ENCODE data around the gene FAM43B.

Gene FAM43B

GRCh38 chr1:20551945-20552727, at the start of gene FAM43B (continued):
- TF ChIP-seq SP2 (tag by site-specific recombination; IDR thresholded peaks at IDR 0.05), result peak; percentile 64
- TF ChIP-seq ZSCAN23 (tag by site-specific recombination; IDR thresholded peaks at IDR 0.05), result no peak
- no peak for TF ChIP-seq ZBTB44 (tag by site-specific recombination; IDR thresholded peaks at IDR 0.05)
- TF ChIP-seq RBAK (tag by site-specific recombination; IDR thresholded peaks at IDR 0.05), result no peak
- no peak for TF ChIP-seq ZBTB21 (tag by site-specific recombination; IDR thresholded peaks at IDR 0.05)
- no peak for TF ChIP-seq ZNF514 (tag by site-specific recombination; IDR thresholded peaks at IDR 0.05)
- TF ChIP-seq ZNF121 (tag by site-specific recombination; IDR thresholded peaks at IDR 0.05), result no peak
- no peak for TF ChIP-seq ZNF670 (tag by site-specific recombination; IDR thresholded peaks at IDR 0.05; ENCODE audit: low read depth)
- peak; percentile 28 for TF ChIP-seq ZBTB26 (tag by site-specific recombination; optimal IDR thresholded peaks at IDR 0.05)
- TF ChIP-seq ZNF266 (tag by site-specific recombination; IDR thresholded peaks at IDR 0.05; ENCODE audit: low read depth), result no peak
- no peak for TF ChIP-seq ZNF138 (tag by site-specific recombination; IDR thresholded peaks at IDR 0.05; ENCODE audit: borderline replicate concordance)
- no peak for TF ChIP-seq ZNF488 (tag by site-specific recombination; IDR thresholded peaks at IDR 0.05)
- TF ChIP-seq ZNF660 (tag by site-specific recombination; IDR thresholded peaks at IDR 0.05), result no peak
- TF ChIP-seq ZSCAN30 (tag by site-specific recombination; IDR thresholded peaks at IDR 0.05), result no peak
- TF ChIP-seq ZNF549 (tag by site-specific recombination; IDR thresholded peaks at IDR 0.05), result no peak
- TF ChIP-seq SCRT1 (tag by site-specific recombination; IDR thresholded peaks at IDR 0.05; ENCODE audit: borderline replicate concordance), result no peak
- TF ChIP-seq PRDM1 (tag by site-specific recombination; IDR thresholded peaks at IDR 0.05), result 0 out of 2 replicates have a peak, but pooled peaks have one; percentile 47
- no peak for TF ChIP-seq ZNF157 (tag by site-specific recombination; IDR thresholded peaks at IDR 0.05)
- no peak for TF ChIP-seq ZNF202 (tag by site-specific recombination; IDR thresholded peaks at IDR 0.05; ENCODE audit: borderline replicate concordance)
- no peak for TF ChIP-seq KLF1 (tag by site-specific recombination; IDR thresholded peaks at IDR 0.05)
- no peak for TF ChIP-seq ZSCAN16 (tag by site-specific recombination; IDR thresholded peaks at IDR 0.05)
- no peak for TF ChIP-seq ZNF747 (tag by site-specific recombination; IDR thresholded peaks at IDR 0.05)
- no peak for TF ChIP-seq IKZF3 (tag by site-specific recombination; IDR thresholded peaks at IDR 0.05)
- TF ChIP-seq ZNF114 (tag by site-specific recombination; IDR thresholded peaks at IDR 0.05), result no peak
- TF ChIP-seq GFI1B (tag by site-specific recombination; IDR thresholded peaks at IDR 0.05), result no peak
- no peak for TF ChIP-seq ZNF518A (tag by site-specific recombination; conservative IDR thresholded peaks at IDR 0.05; ENCODE audit: low read depth)
- TF ChIP-seq ZNF843 (tag by site-specific recombination; IDR thresholded peaks at IDR 0.05), result no peak
- no peak for TF ChIP-seq ZNF148 (tag by site-specific recombination; IDR thresholded peaks at IDR 0.05; ENCODE audit: borderline replicate concordance)
- no peak for TF ChIP-seq ZNF571 (tag by site-specific recombination; IDR thresholded peaks at IDR 0.05)
- TF ChIP-seq GLIS2 (tag by site-specific recombination; IDR thresholded peaks at IDR 0.05), result peak; percentile 65
